Endothelial cell (in vitro differentiated cells): ENCODE data around the gene CRYBB3. TPM values are rescaled to one million over a fixed set of nuclear protein-coding genes. Genes with fewer than 3 reads are reported as not detected.
"Not testable (repeated sequence)": the region's sequence is repeated elsewhere in the genome, so short reads cannot be mapped to it uniquely, and the experiment has no call there.

Experiments
- DNase-seq: peaks from one replicate; pipeline ENCODE4 v3.0.0; 2021; ENCODE audit warnings: low spot score
- H3K27ac Mint-ChIP-seq: one replicate; pipeline ENCODE4 v1.8.0; 2021; ENCODE audit warnings: mixed read lengths, inconsistent platforms; ENCODE audit not compliant: unreplicated experiment
- H3K27me3 Mint-ChIP-seq: one replicate; pipeline ENCODE4 v1.8.0; 2021; ENCODE audit warnings: mild to moderate bottlenecking, moderate library complexity, mixed read lengths, inconsistent platforms; ENCODE audit not compliant: unreplicated experiment
- H3K36me3 Mint-ChIP-seq: one replicate; pipeline ENCODE4 v1.8.0; 2021; ENCODE audit warnings: mild to moderate bottlenecking, low read depth, mixed read lengths, inconsistent platforms; ENCODE audit not compliant: unreplicated experiment
- H3K4me1 Mint-ChIP-seq: one replicate; pipeline ENCODE4 v1.8.0; 2021; ENCODE audit warnings: mild to moderate bottlenecking, mixed read lengths, inconsistent platforms; ENCODE audit not compliant: unreplicated experiment
- H3K4me3 Mint-ChIP-seq: one replicate; pipeline ENCODE4 v1.8.0; 2021; ENCODE audit warnings: mild to moderate bottlenecking, mixed read lengths, inconsistent platforms; ENCODE audit not compliant: unreplicated experiment
- H3K9me3 Mint-ChIP-seq: one replicate; pipeline ENCODE4 v1.8.0; 2021; ENCODE audit warnings: mixed read lengths, inconsistent platforms; ENCODE audit not compliant: unreplicated experiment
- total RNA-seq: library from RNA; stranded (reverse); fragmentation: NEBNext Ultra II Directional; extraction: Animal tissue kit (Norgen Biotek cat#: 25700); gene quantifications from one replicate; pipeline ENCODE4 v1.2.1, GENCODE V29; 2021; ENCODE audit not compliant: unreplicated experiment
- TF ChIP-seq, protein P1 (sequence below): fragments of 200-600 bp; sonication (generic); IDR thresholded peaks from one replicate; pipeline ENCODE4 v1.5.0; 2021; ENCODE audit warnings: antibody characterized with exemption; ENCODE audit not compliant: unreplicated experiment

Gene CRYBB3
- total RNA-seq, 1 donor from 2014 or later, result 0.97 TPM

DNA sequence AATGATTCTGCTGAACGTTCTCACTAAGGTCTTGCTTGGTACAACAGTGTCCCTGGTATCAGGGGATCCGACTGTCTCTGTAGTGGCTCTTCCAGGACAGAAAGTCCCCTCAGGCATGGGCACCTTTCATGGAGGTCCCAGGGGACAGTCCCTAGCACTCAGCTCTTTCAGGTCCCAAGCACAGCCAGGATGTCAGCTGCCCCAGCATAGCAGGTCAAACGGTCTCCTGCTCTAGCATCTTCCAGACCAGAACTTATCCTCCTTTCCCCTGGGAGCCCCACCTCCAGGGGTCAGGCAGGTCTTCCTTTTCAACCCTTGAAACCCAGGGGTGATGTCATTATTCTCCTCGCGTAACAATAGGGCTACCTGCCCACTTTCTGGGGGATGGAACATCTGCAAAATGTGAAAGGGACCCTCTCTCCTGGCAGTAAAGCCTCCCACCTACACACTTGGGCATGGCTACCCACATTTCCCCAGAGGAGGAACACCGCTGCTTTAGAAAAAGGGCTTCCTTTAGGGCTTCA, 24.7 kb upstream of the CRYBB3 start:
- peaks cover 63% of the 10 kb centered on the region for H3K36me3 Mint-ChIP-seq
- peaks cover 5% of the 10 kb centered on the region for H3K9me3 Mint-ChIP-seq
- no peak overlapping the region for H3K27ac Mint-ChIP-seq

GRCh38 chr22:25176175-25176574, 23.5 kb upstream of the CRYBB3 start:
- Mint-ChIP-seq H3K4me3 (no peak overlapping the region), H3K27me3 (peaks cover 6% of the 10 kb centered on the region), H3K4me1 (no peaks in the 10 kb centered on the region), H3K27ac (no peak overlapping the region), H3K36me3 (peaks cover 58% of the 10 kb centered on the region), H3K9me3 (peaks cover 5% of the 10 kb centered on the region)
- no peak for DNase-seq
- TF ChIP-seq, protein P1, sequence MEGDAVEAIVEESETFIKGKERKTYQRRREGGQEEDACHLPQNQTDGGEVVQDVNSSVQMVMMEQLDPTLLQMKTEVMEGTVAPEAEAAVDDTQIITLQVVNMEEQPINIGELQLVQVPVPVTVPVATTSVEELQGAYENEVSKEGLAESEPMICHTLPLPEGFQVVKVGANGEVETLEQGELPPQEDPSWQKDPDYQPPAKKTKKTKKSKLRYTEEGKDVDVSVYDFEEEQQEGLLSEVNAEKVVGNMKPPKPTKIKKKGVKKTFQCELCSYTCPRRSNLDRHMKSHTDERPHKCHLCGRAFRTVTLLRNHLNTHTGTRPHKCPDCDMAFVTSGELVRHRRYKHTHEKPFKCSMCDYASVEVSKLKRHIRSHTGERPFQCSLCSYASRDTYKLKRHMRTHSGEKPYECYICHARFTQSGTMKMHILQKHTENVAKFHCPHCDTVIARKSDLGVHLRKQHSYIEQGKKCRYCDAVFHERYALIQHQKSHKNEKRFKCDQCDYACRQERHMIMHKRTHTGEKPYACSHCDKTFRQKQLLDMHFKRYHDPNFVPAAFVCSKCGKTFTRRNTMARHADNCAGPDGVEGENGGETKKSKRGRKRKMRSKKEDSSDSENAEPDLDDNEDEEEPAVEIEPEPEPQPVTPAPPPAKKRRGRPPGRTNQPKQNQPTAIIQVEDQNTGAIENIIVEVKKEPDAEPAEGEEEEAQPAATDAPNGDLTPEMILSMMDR, result no peak

More for the DNA sequence above, 24.7 kb upstream of the CRYBB3 start:
- TF ChIP-seq, protein P1, result no peak
- Mint-ChIP-seq H3K27me3 (peaks cover 6% of the 10 kb centered on the region), H3K4me1 (no peaks in the 10 kb centered on the region), H3K4me3 (no peak overlapping the region)
- no peak for DNase-seq

- Mint-ChIP-seq H3K4me1 (no peaks in the 10 kb centered on the region), H3K27me3 (peaks cover 10% of the 10 kb centered on the region), H3K4me3 (no peak overlapping the region), H3K27ac (no peak overlapping the region), H3K36me3 (peaks cover 63% of the 10 kb centered on the region), H3K9me3 (peaks cover 5% of the 10 kb centered on the region)
- DNase-seq, result no peak
- TF ChIP-seq, protein P1, result no peak
Observed at GRCh38 chr22:25176799-25177198, 22.9 kb upstream of the CRYBB3 start.

- H3K27me3 Mint-ChIP-seq, result peaks cover 10% of the 10 kb centered on the region
- DNase-seq, result no peak
- no peak overlapping the region for H3K4me3 Mint-ChIP-seq
- H3K27ac Mint-ChIP-seq, result no peak overlapping the region
- peaks cover 1% of the 10 kb centered on the region for H3K4me1 Mint-ChIP-seq
- H3K9me3 Mint-ChIP-seq, result peaks cover 5% of the 10 kb centered on the region
- H3K36me3 Mint-ChIP-seq, result peaks cover 65% of the 10 kb centered on the region
- TF ChIP-seq, protein P1, result no peak
Observed at GRCh38 chr22:25177226-25177625, 22.4 kb upstream of the CRYBB3 start.

GRCh38 chr22:25177895-25178294, 21.8 kb upstream of the CRYBB3 start:
- TF ChIP-seq, protein P1, result no peak
- Mint-ChIP-seq H3K27me3 (peaks cover 10% of the 10 kb centered on the region), H3K9me3 (peaks cover 5% of the 10 kb centered on the region), H3K4me3 (no peak overlapping the region), H3K36me3 (peaks cover 64% of the 10 kb centered on the region), H3K27ac (no peak overlapping the region), H3K4me1 (peaks cover 3% of the 10 kb centered on the region)
- no peak for DNase-seq

- not testable (repeated sequence) for H3K4me3 Mint-ChIP-seq, H3K27ac Mint-ChIP-seq, H3K9me3 Mint-ChIP-seq, H3K27me3 Mint-ChIP-seq, DNase-seq, H3K4me1 Mint-ChIP-seq
- H3K36me3 Mint-ChIP-seq, result peaks cover 63% of the 10 kb centered on the region
Observed at GRCh38 chr22:25178348-25178747, 21.3 kb upstream of the CRYBB3 start.
